ENCODE data around the gene SERPINA5.

SERPINA5 gene

GRCh38 chr14:94562022-94562421 is 19.2 kb upstream of the SERPINA5 start:
- no peaks in the 10 kb centered on the region for H3K4me1 Mint-ChIP-seq (ENCODE audit: low read depth)
- no peak for DNase-seq
- H3K27ac Mint-ChIP-seq: no peak overlapping the region
- no peaks in the 10 kb centered on the region for H3K36me3 Mint-ChIP-seq (ENCODE audit: low read depth)
- no peaks in the 10 kb centered on the region for H3K9me3 Mint-ChIP-seq
- peaks cover 37% of the 10 kb centered on the region for H3K27me3 Mint-ChIP-seq
- no peak overlapping the region for H3K4me3 Mint-ChIP-seq

- Mint-ChIP-seq H3K27me3 (peaks cover 32% of the 10 kb centered on the region), H3K4me1 (ENCODE audit: low read depth) (no peaks in the 10 kb centered on the region), H3K27ac (no peak overlapping the region), H3K4me3 (no peak overlapping the region), H3K36me3 (ENCODE audit: low read depth) (no peaks in the 10 kb centered on the region), H3K9me3 (no peaks in the 10 kb centered on the region)
- DNase-seq: no peak
Observed at GRCh38 chr14:94562941-94563883, 18.0 kb upstream of the SERPINA5 start.

GRCh38 chr14:94564381-94564780 is 16.8 kb upstream of the SERPINA5 start:
- Mint-ChIP-seq H3K36me3 (ENCODE audit: low read depth) (no peaks in the 10 kb centered on the region), H3K27me3 (peaks cover 22% of the 10 kb centered on the region), H3K9me3 (no peaks in the 10 kb centered on the region), H3K4me1 (ENCODE audit: low read depth) (no peaks in the 10 kb centered on the region), H3K27ac (no peak overlapping the region), H3K4me3 (no peak overlapping the region)
- no peak for DNase-seq

- H3K27ac Mint-ChIP-seq: no peak overlapping the region
- H3K9me3 Mint-ChIP-seq: no peaks in the 10 kb centered on the region
- H3K4me1 Mint-ChIP-seq (ENCODE audit: low read depth): no peaks in the 10 kb centered on the region
- H3K4me3 Mint-ChIP-seq: no peak overlapping the region
- no peak for DNase-seq
- H3K27me3 Mint-ChIP-seq: peaks cover under 1% of the 10 kb centered on the region
- no peaks in the 10 kb centered on the region for H3K36me3 Mint-ChIP-seq (ENCODE audit: low read depth)
Observed at GRCh38 chr14:94568186-94568585, 13.0 kb upstream of the SERPINA5 start.

- Mint-ChIP-seq H3K4me1 (ENCODE audit: low read depth) (no peaks in the 10 kb centered on the region), H3K27me3 (no peaks in the 10 kb centered on the region), H3K9me3 (no peaks in the 10 kb centered on the region), H3K36me3 (ENCODE audit: low read depth) (no peaks in the 10 kb centered on the region), H3K27ac (no peak overlapping the region), H3K4me3 (no peak overlapping the region)
- DNase-seq: no peak
Observed at GRCh38 chr14:94569381-94570001, 11.7 kb upstream of the SERPINA5 start.

- Mint-ChIP-seq H3K4me1 (ENCODE audit: low read depth) (no peaks in the 10 kb centered on the region), H3K36me3 (ENCODE audit: low read depth) (no peaks in the 10 kb centered on the region), H3K27ac (no peak overlapping the region), H3K9me3 (no peaks in the 10 kb centered on the region), H3K4me3 (no peak overlapping the region), H3K27me3 (no peaks in the 10 kb centered on the region)
- no peak for DNase-seq
Observed at GRCh38 chr14:94570002-94570400, 11.2 kb upstream of the SERPINA5 start.

GRCh38 chr14:94570440-94570839 is 10.8 kb upstream of the SERPINA5 start:
- no peaks in the 10 kb centered on the region for H3K4me1 Mint-ChIP-seq (ENCODE audit: low read depth)
- H3K36me3 Mint-ChIP-seq (ENCODE audit: low read depth): no peaks in the 10 kb centered on the region
- H3K4me3 Mint-ChIP-seq: no peak overlapping the region
- no peaks in the 10 kb centered on the region for H3K9me3 Mint-ChIP-seq
- no peaks in the 10 kb centered on the region for H3K27me3 Mint-ChIP-seq
- no peak for DNase-seq
- no peak overlapping the region for H3K27ac Mint-ChIP-seq

GRCh38 chr14:94571395-94571794 is 9.8 kb upstream of the SERPINA5 start:
- no peak for DNase-seq
- no peaks in the 10 kb centered on the region for H3K4me1 Mint-ChIP-seq (ENCODE audit: low read depth)
- no peak overlapping the region for H3K27ac Mint-ChIP-seq
- no peaks in the 10 kb centered on the region for H3K27me3 Mint-ChIP-seq
- H3K9me3 Mint-ChIP-seq: no peaks in the 10 kb centered on the region
- no peak overlapping the region for H3K4me3 Mint-ChIP-seq
- no peaks in the 10 kb centered on the region for H3K36me3 Mint-ChIP-seq (ENCODE audit: low read depth)

- no peak overlapping the region for H3K4me3 Mint-ChIP-seq
- H3K9me3 Mint-ChIP-seq: no peaks in the 10 kb centered on the region
- no peaks in the 10 kb centered on the region for H3K4me1 Mint-ChIP-seq (ENCODE audit: low read depth)
- H3K27me3 Mint-ChIP-seq: no peaks in the 10 kb centered on the region
- no peaks in the 10 kb centered on the region for H3K36me3 Mint-ChIP-seq (ENCODE audit: low read depth)
- no peak for DNase-seq
- no peak overlapping the region for H3K27ac Mint-ChIP-seq
Observed at GRCh38 chr14:94571950-94572349, 9.3 kb upstream of the SERPINA5 start.

- no peaks in the 10 kb centered on the region for H3K9me3 Mint-ChIP-seq
- no peaks in the 10 kb centered on the region for H3K4me1 Mint-ChIP-seq (ENCODE audit: low read depth)
- no peaks in the 10 kb centered on the region for H3K36me3 Mint-ChIP-seq (ENCODE audit: low read depth)
- DNase-seq: no peak
- no peak overlapping the region for H3K27ac Mint-ChIP-seq
- H3K4me3 Mint-ChIP-seq: no peak overlapping the region
- H3K27me3 Mint-ChIP-seq: no peaks in the 10 kb centered on the region
Observed at GRCh38 chr14:94572637-94573303, 8.5 kb upstream of the SERPINA5 start.

- Mint-ChIP-seq H3K4me3 (no peak overlapping the region), H3K27me3 (no peaks in the 10 kb centered on the region), H3K4me1 (ENCODE audit: low read depth) (no peaks in the 10 kb centered on the region), H3K27ac (no peak overlapping the region), H3K9me3 (no peaks in the 10 kb centered on the region), H3K36me3 (ENCODE audit: low read depth) (no peaks in the 10 kb centered on the region)
- DNase-seq: no peak
Observed at GRCh38 chr14:94573475-94574277, 7.5 kb upstream of the SERPINA5 start.

- Mint-ChIP-seq H3K4me1 (ENCODE audit: low read depth) (no peaks in the 10 kb centered on the region), H3K9me3 (no peaks in the 10 kb centered on the region), H3K36me3 (ENCODE audit: low read depth) (no peaks in the 10 kb centered on the region), H3K4me3 (no peak overlapping the region), H3K27ac (no peak overlapping the region), H3K27me3 (peaks cover under 1% of the 10 kb centered on the region)
- no peak for DNase-seq
Observed at GRCh38 chr14:94574336-94574735, 6.9 kb upstream of the SERPINA5 start.

GRCh38 chr14:94575730-94576585 is 5.3 kb upstream of the SERPINA5 start:
- H3K27ac Mint-ChIP-seq: no peak overlapping the region
- H3K4me3 Mint-ChIP-seq: no peak overlapping the region
- H3K9me3 Mint-ChIP-seq: no peaks in the 10 kb centered on the region
- DNase-seq: no peak
- no peaks in the 10 kb centered on the region for H3K4me1 Mint-ChIP-seq (ENCODE audit: low read depth)
- H3K36me3 Mint-ChIP-seq (ENCODE audit: low read depth): no peaks in the 10 kb centered on the region
- peaks cover 2% of the 10 kb centered on the region for H3K27me3 Mint-ChIP-seq
